GM23338 (cell line): ENCODE data around the gene ORAI2. TPM values are rescaled to one million over a fixed set of nuclear protein-coding genes. Genes with fewer than 3 reads are reported as not detected.

ENCODE experiments used
- ATAC-seq: fragments of 200-7000 bp; cut with Tn5 transposase; 3 replicates; pipeline ENCODE4 v1.9.1; 2020
- DNase-seq: peaks from one replicate; pipeline ENCODE4 v3.0.0-alpha.2; 2015; ENCODE audit warnings: low spot score
- H2AFZ ChIP-seq: fragments of 200-600 bp; sonication (generic); 2 replicates; pipeline ENCODE4 v1.8.0; 2016; ENCODE audit warnings: antibody characterized with exemption, mild to moderate bottlenecking, moderate library complexity
- H3F3A ChIP-seq: fragments of 200-600 bp; sonication (generic); replicated peaks from 2 replicates; pipeline ENCODE4 v1.8.0; 2017; ENCODE audit warnings: antibody characterized with exemption, mixed run types, low read depth
- H3K27ac ChIP-seq: fragments of 200-600 bp; sonication (generic); 2 replicates; pipeline ENCODE4 v1.6.1; 2016; ENCODE audit warnings: low read depth
- H3K27me3 ChIP-seq: fragments of 200-600 bp; sonication (generic); 2 replicates; pipeline ENCODE4 v1.8.0; 2016; ENCODE audit warnings: mild to moderate bottlenecking, mixed run types, moderate library complexity; ENCODE audit not compliant: insufficient read depth
- H3K36me3 ChIP-seq: fragments of 200-600 bp; sonication (generic); 2 replicates; pipeline ENCODE4 v1.8.0; 2016; ENCODE audit warnings: mild to moderate bottlenecking; ENCODE audit not compliant: insufficient read depth
- H3K4me1 ChIP-seq: fragments of 200-600 bp; sonication (generic); 2 replicates; pipeline ENCODE4 v1.8.0; 2016; ENCODE audit warnings: mild to moderate bottlenecking, moderate library complexity; ENCODE audit not compliant: insufficient read depth
- H3K4me2 ChIP-seq: fragments of 200-600 bp; sonication (generic); 2 replicates; pipeline ENCODE4 v1.7.1; 2017; ENCODE audit warnings: mixed run types
- H3K4me3 ChIP-seq: fragments of 200-600 bp; sonication (generic); 2 replicates; pipeline ENCODE4 v1.6.1; 2016; ENCODE audit warnings: mixed run types
- H3K79me2 ChIP-seq: fragments of 200-600 bp; sonication (generic); replicated peaks from 2 replicates; pipeline ENCODE4 v1.8.0; 2017; ENCODE audit warnings: mild to moderate bottlenecking; ENCODE audit not compliant: insufficient read depth
- H3K9me2 ChIP-seq: fragments of 200-600 bp; sonication (generic); 2 replicates; pipeline ENCODE4 v1.8.0; 2017; ENCODE audit not compliant: insufficient read depth
- H4K20me1 ChIP-seq: fragments of 200-600 bp; sonication (generic); replicated peaks from 2 replicates; pipeline ENCODE4 v1.8.0; 2017; ENCODE audit warnings: mild to moderate bottlenecking; ENCODE audit not compliant: insufficient read depth
- H3K27ac Mint-ChIP-seq: 2 replicates; pipeline ENCODE4 v1.8.0; 2020; ENCODE audit warnings: inconsistent platforms, mild to moderate bottlenecking, moderate library complexity, mixed read lengths
- H3K27me3 Mint-ChIP-seq: 3 replicates; pipeline ENCODE4 v1.8.0; 2022; ENCODE audit warnings: low read depth, mild to moderate bottlenecking, moderate library complexity, mixed read lengths, inconsistent platforms; ENCODE audit not compliant: insufficient read depth, poor library complexity
- H3K36me3 Mint-ChIP-seq: 3 replicates; pipeline ENCODE4 v1.8.0; 2021; ENCODE audit warnings: low read depth, mild to moderate bottlenecking, inconsistent platforms, moderate library complexity, mixed read lengths
- H3K4me1 Mint-ChIP-seq: 3 replicates; pipeline ENCODE4 v1.8.0; 2020; ENCODE audit warnings: mild to moderate bottlenecking, inconsistent platforms, mixed read lengths
- H3K4me3 Mint-ChIP-seq: 3 replicates; pipeline ENCODE4 v1.8.0; 2021; ENCODE audit warnings: moderate library complexity, mild to moderate bottlenecking, inconsistent platforms, mixed read lengths
- H3K9me3 Mint-ChIP-seq: 3 replicates; pipeline ENCODE4 v1.8.0; 2020; ENCODE audit warnings: moderate library complexity, mild to moderate bottlenecking, inconsistent platforms, mixed read lengths
- CREB1 ChIP-seq: fragments of 250-450 bp; sonication (Bioruptor Pico); IDR thresholded peaks from 2 replicates; pipeline ENCODE4 v1.5.0; 2020; ENCODE audit warnings: low read depth, mild to moderate bottlenecking, moderate library complexity
- EZH2 ChIP-seq: fragments of 200-600 bp; sonication (generic); IDR thresholded peaks from one replicate; pipeline ENCODE4 v1.8.0; 2017; ENCODE audit warnings: antibody characterized with exemption, mild to moderate bottlenecking, low read depth; ENCODE audit not compliant: unreplicated experiment
- EZH2phosphoT487 ChIP-seq: fragments of 200-600 bp; sonication (generic); IDR thresholded peaks from one replicate; pipeline ENCODE4 v1.8.1; 2018; ENCODE audit warnings: antibody characterized with exemption; ENCODE audit not compliant: unreplicated experiment
- JUNB ChIP-seq: IDR thresholded peaks from one replicate; pipeline ENCODE4 v1.6.1; 2016; ENCODE audit warnings: antibody characterized with exemption; ENCODE audit not compliant: unreplicated experiment
- NANOG ChIP-seq: IDR thresholded peaks from 2 replicates; pipeline ENCODE4 v1.6.1; 2016; ENCODE audit warnings: antibody characterized with exemption, borderline replicate concordance
- POLR2AphosphoS5 ChIP-seq: IDR thresholded peaks from 2 replicates; pipeline ENCODE4 v1.6.1; 2016; ENCODE audit warnings: antibody characterized with exemption, low read depth
- STAT1 ChIP-seq: IDR thresholded peaks from one replicate; pipeline ENCODE4 v1.6.1; 2016; ENCODE audit warnings: antibody characterized with exemption; ENCODE audit not compliant: unreplicated experiment
- ZNF114 ChIP-seq: fragments of 250-450 bp; sonication (Bioruptor Pico); IDR thresholded peaks from 2 replicates; pipeline ENCODE4 v1.5.0; 2020; ENCODE audit warnings: mild to moderate bottlenecking, moderate library complexity
- ZNF331 ChIP-seq: fragments of 250-450 bp; sonication (Bioruptor Pico); IDR thresholded peaks from 2 replicates; pipeline ENCODE4 v1.5.0; 2020; ENCODE audit warnings: low read depth, mild to moderate bottlenecking, moderate library complexity
- polyA plus RNA-seq: library from polyadenylated mRNA; unstranded; fragments of >200 nt; fragmentation: Nextera tagmentation; extraction: Ambion mirVana; gene quantifications from 2 replicates; pipeline ENCODE4 v1.2.1, GENCODE V29; 2016
- total RNA-seq: library from RNA; depleted of rRNA; stranded (reverse); fragments of >200 nt; shearing (Covaris generic); gene quantifications from 2 replicates; pipeline ENCODE4 v1.2.3, GENCODE V29; 2014
- TF ChIP-seq, protein P1 (sequence below): IDR thresholded peaks from 2 replicates; pipeline ENCODE4 v1.6.1; 2016; ENCODE audit warnings: antibody characterized with exemption
- TF ChIP-seq, protein P2 (sequence below): fragments of 250-450 bp; sonication (Bioruptor Pico); IDR thresholded peaks from 2 replicates; pipeline ENCODE4 v1.5.0; 2020; ENCODE audit warnings: mild to moderate bottlenecking, moderate library complexity
- TF ChIP-seq, protein P3 (sequence below): IDR thresholded peaks from one replicate; pipeline ENCODE4 v1.6.1; 2018; ENCODE audit warnings: antibody characterized with exemption; ENCODE audit not compliant: unreplicated experiment
- TF ChIP-seq, protein P4 (sequence below), 2 experiments: fragments of 200-600 bp in 1 of 2; sonication (generic) in 1 of 2; conservative IDR thresholded peaks; 2 replicates each; pipeline versions ENCODE4 v1.5.1 to v1.6.1; 2016 to 2017; ENCODE audit warnings: antibody characterized with exemption in 2 of 2, low read depth in 2 of 2, mild to moderate bottlenecking in 2 of 2, moderate library complexity in 1 of 2

The ORAI2 gene
- total and polyA plus RNA-seq, 2 experiments from 2014 or later, result 6.6 to 33.8 TPM

DNA sequence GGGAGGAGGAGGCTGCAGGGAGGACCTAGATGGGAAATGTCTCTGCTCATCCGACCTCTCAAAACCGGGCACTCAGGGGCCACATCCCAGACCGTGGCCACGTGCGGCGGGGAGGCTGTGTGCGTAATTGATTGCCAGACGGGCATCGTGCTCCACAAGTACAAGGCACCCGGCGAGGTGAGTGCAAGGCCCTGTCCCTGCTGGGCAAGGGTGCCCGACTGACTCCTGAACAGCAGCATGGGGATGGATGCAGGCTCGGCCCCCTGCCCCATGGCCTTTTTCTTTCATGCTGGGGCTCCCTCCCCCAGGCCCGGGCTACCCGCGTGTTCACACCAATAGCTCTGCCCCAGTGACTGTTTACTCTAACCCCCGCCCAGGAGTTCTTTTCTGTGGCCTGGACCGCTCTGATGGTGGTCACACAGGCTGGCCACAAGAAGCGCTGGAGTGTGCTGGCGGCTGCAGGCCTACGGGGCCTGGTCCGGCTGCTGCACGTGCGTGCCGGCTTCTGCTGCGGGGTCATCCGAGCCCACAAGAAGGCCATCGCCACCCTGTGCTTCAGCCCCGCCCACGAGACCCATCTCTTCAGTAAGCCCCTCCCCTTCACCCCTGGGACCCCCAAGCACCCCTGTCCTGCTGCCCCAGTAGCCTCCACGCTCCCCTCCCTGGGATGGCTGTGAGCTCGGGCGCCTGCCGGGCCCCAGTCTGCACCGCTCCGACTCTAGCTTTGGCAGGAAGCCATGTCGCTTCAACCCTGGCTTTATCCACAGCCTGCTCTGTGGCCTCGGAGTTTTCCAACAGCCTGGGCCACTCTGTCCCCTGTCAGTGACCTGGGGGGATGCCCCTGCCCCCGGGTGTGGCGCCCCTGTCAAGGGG is 35.3 kb downstream of the ORAI2 start:
- Histone ChIP-seq H2AFZ (no peak overlapping the region), H3K79me2 (peaks cover 8% of the 10 kb centered on the region), H3K4me3 (no peak overlapping the region), H4K20me1 (peaks cover 4% of the 10 kb centered on the region; the same call in 1 of the 2 replicates), H3K4me2 (no peak overlapping the region), H3K9me2 (no peaks in the 10 kb centered on the region), H3F3A (peaks cover 6% of the 10 kb centered on the region; the same call in 1 of the 2 replicates), H3K27me3 (no peaks in the 10 kb centered on the region), H3K4me1 (0 out of 2 replicates have a peak, but pooled peaks cover 11% of the 10 kb centered on the region), H3K27ac (no peak overlapping the region), H3K36me3 (no peaks in the 10 kb centered on the region)
- Mint-ChIP-seq H3K9me3 (peaks cover 3% of the 10 kb centered on the region; the same call in 1 of the 3 replicates), H3K27me3 (peaks cover 29% of the 10 kb centered on the region), H3K4me3 (no peak overlapping the region), H3K27ac (no peak overlapping the region), H3K4me1 (peaks cover 16% of the 10 kb centered on the region), H3K36me3 (peaks cover 23% of the 10 kb centered on the region)
- DNase-seq, result no peak
- TF ChIP-seq NANOG (no peak), POLR2AphosphoS5 (no peak), STAT1 (no peak), JUNB (no peak), ZNF114 (no peak), EZH2phosphoT487 (no peak), CREB1 (CRISPR knock-in tag) (no peak), ZNF331 (no peak), EZH2 (no peak)
- TF ChIP-seq, protein P1, sequence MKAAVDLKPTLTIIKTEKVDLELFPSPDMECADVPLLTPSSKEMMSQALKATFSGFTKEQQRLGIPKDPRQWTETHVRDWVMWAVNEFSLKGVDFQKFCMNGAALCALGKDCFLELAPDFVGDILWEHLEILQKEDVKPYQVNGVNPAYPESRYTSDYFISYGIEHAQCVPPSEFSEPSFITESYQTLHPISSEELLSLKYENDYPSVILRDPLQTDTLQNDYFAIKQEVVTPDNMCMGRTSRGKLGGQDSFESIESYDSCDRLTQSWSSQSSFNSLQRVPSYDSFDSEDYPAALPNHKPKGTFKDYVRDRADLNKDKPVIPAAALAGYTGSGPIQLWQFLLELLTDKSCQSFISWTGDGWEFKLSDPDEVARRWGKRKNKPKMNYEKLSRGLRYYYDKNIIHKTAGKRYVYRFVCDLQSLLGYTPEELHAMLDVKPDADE, result no peak
- TF ChIP-seq, protein P2, sequence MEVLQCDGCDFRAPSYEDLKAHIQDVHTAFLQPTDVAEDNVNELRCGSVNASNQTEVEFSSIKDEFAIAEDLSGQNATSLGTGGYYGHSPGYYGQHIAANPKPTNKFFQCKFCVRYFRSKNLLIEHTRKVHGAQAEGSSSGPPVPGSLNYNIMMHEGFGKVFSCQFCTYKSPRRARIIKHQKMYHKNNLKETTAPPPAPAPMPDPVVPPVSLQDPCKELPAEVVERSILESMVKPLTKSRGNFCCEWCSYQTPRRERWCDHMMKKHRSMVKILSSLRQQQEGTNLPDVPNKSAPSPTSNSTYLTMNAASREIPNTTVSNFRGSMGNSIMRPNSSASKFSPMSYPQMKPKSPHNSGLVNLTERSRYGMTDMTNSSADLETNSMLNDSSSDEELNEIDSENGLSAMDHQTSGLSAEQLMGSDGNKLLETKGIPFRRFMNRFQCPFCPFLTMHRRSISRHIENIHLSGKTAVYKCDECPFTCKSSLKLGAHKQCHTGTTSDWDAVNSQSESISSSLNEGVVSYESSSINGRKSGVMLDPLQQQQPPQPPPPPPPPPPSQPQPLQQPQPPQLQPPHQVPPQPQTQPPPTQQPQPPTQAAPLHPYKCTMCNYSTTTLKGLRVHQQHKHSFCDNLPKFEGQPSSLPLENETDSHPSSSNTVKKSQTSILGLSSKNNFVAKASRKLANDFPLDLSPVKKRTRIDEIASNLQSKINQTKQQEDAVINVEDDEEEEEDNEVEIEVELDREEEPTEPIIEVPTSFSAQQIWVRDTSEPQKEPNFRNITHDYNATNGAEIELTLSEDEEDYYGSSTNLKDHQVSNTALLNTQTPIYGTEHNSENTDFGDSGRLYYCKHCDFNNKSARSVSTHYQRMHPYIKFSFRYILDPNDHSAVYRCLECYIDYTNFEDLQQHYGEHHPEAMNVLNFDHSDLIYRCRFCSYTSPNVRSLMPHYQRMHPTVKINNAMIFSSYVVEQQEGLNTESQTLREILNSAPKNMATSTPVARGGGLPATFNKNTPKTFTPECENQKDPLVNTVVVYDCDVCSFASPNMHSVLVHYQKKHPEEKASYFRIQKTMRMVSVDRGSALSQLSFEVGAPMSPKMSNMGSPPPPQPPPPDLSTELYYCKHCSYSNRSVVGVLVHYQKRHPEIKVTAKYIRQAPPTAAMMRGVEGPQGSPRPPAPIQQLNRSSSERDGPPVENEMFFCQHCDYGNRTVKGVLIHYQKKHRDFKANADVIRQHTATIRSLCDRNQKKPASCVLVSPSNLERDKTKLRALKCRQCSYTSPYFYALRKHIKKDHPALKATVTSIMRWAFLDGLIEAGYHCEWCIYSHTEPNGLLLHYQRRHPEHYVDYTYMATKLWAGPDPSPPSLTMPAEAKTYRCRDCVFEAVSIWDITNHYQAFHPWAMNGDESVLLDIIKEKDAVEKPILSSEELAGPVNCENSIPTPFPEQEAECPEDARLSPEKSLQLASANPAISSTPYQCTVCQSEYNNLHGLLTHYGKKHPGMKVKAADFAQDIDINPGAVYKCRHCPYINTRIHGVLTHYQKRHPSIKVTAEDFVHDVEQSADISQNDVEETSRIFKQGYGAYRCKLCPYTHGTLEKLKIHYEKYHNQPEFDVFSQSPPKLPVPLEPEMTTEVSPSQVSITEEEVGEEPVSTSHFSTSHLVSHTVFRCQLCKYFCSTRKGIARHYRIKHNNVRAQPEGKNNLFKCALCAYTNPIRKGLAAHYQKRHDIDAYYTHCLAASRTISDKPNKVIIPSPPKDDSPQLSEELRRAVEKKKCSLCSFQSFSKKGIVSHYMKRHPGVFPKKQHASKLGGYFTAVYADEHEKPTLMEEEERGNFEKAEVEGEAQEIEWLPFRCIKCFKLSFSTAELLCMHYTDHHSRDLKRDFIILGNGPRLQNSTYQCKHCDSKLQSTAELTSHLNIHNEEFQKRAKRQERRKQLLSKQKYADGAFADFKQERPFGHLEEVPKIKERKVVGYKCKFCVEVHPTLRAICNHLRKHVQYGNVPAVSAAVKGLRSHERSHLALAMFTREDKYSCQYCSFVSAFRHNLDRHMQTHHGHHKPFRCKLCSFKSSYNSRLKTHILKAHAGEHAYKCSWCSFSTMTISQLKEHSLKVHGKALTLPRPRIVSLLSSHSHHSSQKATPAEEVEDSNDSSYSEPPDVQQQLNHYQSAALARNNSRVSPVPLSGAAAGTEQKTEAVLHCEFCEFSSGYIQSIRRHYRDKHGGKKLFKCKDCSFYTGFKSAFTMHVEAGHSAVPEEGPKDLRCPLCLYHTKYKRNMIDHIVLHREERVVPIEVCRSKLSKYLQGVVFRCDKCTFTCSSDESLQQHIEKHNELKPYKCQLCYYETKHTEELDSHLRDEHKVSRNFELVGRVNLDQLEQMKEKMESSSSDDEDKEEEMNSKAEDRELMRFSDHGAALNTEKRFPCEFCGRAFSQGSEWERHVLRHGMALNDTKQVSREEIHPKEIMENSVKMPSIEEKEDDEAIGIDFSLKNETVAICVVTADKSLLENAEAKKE (CRISPR knock-in tag), result no peak
- TF ChIP-seq, protein P3, sequence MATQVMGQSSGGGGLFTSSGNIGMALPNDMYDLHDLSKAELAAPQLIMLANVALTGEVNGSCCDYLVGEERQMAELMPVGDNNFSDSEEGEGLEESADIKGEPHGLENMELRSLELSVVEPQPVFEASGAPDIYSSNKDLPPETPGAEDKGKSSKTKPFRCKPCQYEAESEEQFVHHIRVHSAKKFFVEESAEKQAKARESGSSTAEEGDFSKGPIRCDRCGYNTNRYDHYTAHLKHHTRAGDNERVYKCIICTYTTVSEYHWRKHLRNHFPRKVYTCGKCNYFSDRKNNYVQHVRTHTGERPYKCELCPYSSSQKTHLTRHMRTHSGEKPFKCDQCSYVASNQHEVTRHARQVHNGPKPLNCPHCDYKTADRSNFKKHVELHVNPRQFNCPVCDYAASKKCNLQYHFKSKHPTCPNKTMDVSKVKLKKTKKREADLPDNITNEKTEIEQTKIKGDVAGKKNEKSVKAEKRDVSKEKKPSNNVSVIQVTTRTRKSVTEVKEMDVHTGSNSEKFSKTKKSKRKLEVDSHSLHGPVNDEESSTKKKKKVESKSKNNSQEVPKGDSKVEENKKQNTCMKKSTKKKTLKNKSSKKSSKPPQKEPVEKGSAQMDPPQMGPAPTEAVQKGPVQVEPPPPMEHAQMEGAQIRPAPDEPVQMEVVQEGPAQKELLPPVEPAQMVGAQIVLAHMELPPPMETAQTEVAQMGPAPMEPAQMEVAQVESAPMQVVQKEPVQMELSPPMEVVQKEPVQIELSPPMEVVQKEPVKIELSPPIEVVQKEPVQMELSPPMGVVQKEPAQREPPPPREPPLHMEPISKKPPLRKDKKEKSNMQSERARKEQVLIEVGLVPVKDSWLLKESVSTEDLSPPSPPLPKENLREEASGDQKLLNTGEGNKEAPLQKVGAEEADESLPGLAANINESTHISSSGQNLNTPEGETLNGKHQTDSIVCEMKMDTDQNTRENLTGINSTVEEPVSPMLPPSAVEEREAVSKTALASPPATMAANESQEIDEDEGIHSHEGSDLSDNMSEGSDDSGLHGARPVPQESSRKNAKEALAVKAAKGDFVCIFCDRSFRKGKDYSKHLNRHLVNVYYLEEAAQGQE, result no peak
- TF ChIP-seq, protein P4, sequence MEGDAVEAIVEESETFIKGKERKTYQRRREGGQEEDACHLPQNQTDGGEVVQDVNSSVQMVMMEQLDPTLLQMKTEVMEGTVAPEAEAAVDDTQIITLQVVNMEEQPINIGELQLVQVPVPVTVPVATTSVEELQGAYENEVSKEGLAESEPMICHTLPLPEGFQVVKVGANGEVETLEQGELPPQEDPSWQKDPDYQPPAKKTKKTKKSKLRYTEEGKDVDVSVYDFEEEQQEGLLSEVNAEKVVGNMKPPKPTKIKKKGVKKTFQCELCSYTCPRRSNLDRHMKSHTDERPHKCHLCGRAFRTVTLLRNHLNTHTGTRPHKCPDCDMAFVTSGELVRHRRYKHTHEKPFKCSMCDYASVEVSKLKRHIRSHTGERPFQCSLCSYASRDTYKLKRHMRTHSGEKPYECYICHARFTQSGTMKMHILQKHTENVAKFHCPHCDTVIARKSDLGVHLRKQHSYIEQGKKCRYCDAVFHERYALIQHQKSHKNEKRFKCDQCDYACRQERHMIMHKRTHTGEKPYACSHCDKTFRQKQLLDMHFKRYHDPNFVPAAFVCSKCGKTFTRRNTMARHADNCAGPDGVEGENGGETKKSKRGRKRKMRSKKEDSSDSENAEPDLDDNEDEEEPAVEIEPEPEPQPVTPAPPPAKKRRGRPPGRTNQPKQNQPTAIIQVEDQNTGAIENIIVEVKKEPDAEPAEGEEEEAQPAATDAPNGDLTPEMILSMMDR (conservative IDR thresholded peaks at IDR 0.05; ENCODE audit: low read depth in 2 of 2), result no peak
- ATAC-seq, result no peak
